GM12878 (cell line): ENCODE measurements around the gene TMEM163. TPM values are rescaled to one million over a fixed set of nuclear protein-coding genes. Genes with fewer than 3 reads are reported as not detected.

Experiments used
- ATAC-seq: fragments of 200-7000 bp; cut with Tn5 transposase; 3 replicates; pipeline ENCODE4 v1.9.1; 2020; ENCODE audit warnings: mild to moderate bottlenecking, moderate library complexity
- BruUV-seq: library from RNA; stranded (reverse); fragments of 400-500 nt; replicated peaks from 2 replicates; lab custom pipeline; 2021; lab: Mats Ljungman, UMichigan
- CTCF ChIA-PET: fragments of 300-600 bp; sonication (Branson Sonifier 250); formaldehyde crosslinking; extraction: SDS; loops from one replicate; lab custom pipeline; 2021; ENCODE audit warnings: inconsistent platforms; lab: Yijun Ruan, JAX
- POLR2A ChIA-PET: fragments of 350-600 bp; formaldehyde crosslinking; extraction: SDS; loops from one replicate; lab custom pipeline; 2021; ENCODE audit warnings: inconsistent platforms; lab: Charles Lee
- RAD21 ChIA-PET: fragments of 300-600 bp; sonication (Branson Sonifier 250); formaldehyde crosslinking; loops from one replicate; lab custom pipeline; 2023; ENCODE audit warnings: antibody characterized with exemption; ENCODE audit not compliant: unreplicated experiment; lab: Charles Lee
- SMC1A ChIA-PET: fragments of 300-600 bp; sonication (Branson Sonifier 250); formaldehyde crosslinking; loops from one replicate; lab custom pipeline; 2023; ENCODE audit not compliant: unreplicated experiment, uncharacterized antibody; lab: Charles Lee
- DNase-seq: peaks from one replicate; pipeline ENCODE4 v3.0.0-alpha.2; 2011; ENCODE audit warnings: low read depth, low spot score
- FAIRE-seq: peaks from 3 replicates; lab custom pipeline; 2011; peaks lifted over from hg19 to GRCh38; lab: Jason Lieb, UNC
- H2AFZ ChIP-seq: 2 replicates; pipeline ENCODE4 v1.6.0; 2011; ENCODE audit warnings: low read depth, low read length, control low read depth; ENCODE audit not compliant: control insufficient read depth
- H3K27ac ChIP-seq: 2 replicates; pipeline ENCODE4 v1.5.1; 2011; ENCODE audit warnings: control low read depth; ENCODE audit not compliant: control insufficient read depth, insufficient read depth
- H3K27me3 ChIP-seq, 2 experiments: replicated peaks in 1 of 2; 2 replicates each; pipeline versions ENCODE4 v1.6.0 to v1.6.1; 2011; ENCODE audit warnings: low read length in 1 of 2; ENCODE audit not compliant: control insufficient read depth in 2 of 2, insufficient read depth in 2 of 2
- H3K36me3 ChIP-seq, 2 experiments: 2 replicates each; pipeline ENCODE4 v1.5.1; 2011; ENCODE audit warnings: low read length in 1 of 2; ENCODE audit not compliant: control insufficient read depth in 2 of 2, insufficient read depth in 2 of 2
- H3K4me1 ChIP-seq: 2 replicates; pipeline ENCODE4 v1.6.1; 2011; ENCODE audit warnings: mild to moderate bottlenecking, low read length, moderate library complexity, mixed read lengths; ENCODE audit not compliant: control insufficient read depth, insufficient read depth
- H3K4me2 ChIP-seq: 2 replicates; pipeline ENCODE4 v1.6.0; 2011; ENCODE audit warnings: control low read depth; ENCODE audit not compliant: control insufficient read depth, insufficient read depth
- H3K4me3 ChIP-seq: fragments of 200-600 bp; sonication (generic); 2 replicates; pipeline ENCODE4 v1.5.1; 2016
- H3K79me2 ChIP-seq: 2 replicates; pipeline ENCODE4 v1.6.0; 2011; ENCODE audit warnings: low read length; ENCODE audit not compliant: control insufficient read depth, insufficient read depth
- H3K9ac ChIP-seq: 2 replicates; pipeline ENCODE4 v1.8.0; 2011; ENCODE audit warnings: low read length, control low read depth, mixed read lengths; ENCODE audit not compliant: control insufficient read depth, insufficient read depth
- H3K9me3 ChIP-seq: replicated peaks from 3 replicates; pipeline ENCODE4 v1.5.1; 2011; ENCODE audit warnings: mild to moderate bottlenecking, low read length; ENCODE audit not compliant: control insufficient read depth, insufficient read depth
- H4K20me1 ChIP-seq: 2 replicates; pipeline ENCODE4 v1.6.0; 2011; ENCODE audit not compliant: control insufficient read depth, insufficient read depth
- BACH1 ChIP-seq: fragments of 450-650 bp; IDR thresholded peaks from 2 replicates; pipeline ENCODE4 v1.6.1; 2017; ENCODE audit warnings: mild to moderate bottlenecking, borderline replicate concordance
- CBX3 ChIP-seq: fragments of 200-600 bp; sonication (generic); IDR thresholded peaks from 2 replicates; pipeline ENCODE4 v1.6.1; 2016; ENCODE audit warnings: low read depth, borderline replicate concordance
- DPF2 ChIP-seq: fragments of 450-650 bp; IDR thresholded peaks from 2 replicates; pipeline ENCODE4 v1.6.1; 2017; ENCODE audit warnings: mild to moderate bottlenecking
- ETV6 ChIP-seq, 2 experiments: fragments of 450-650 bp in 1 of 2; IDR thresholded peaks in 1 of 2; conservative IDR thresholded peaks in 1 of 2; 2 replicates each; pipeline ENCODE4 v1.6.1; 2014; ENCODE audit warnings: antibody characterized with exemption in 1 of 2, borderline replicate concordance in 1 of 2, low read depth in 1 of 2, mild to moderate bottlenecking in 1 of 2, moderate library complexity in 1 of 2
- HDGF ChIP-seq: fragments of 450-650 bp; IDR thresholded peaks from 2 replicates; pipeline ENCODE4 v1.6.1; 2016; ENCODE audit warnings: antibody characterized with exemption
- IKZF2 ChIP-seq, 2 experiments: fragments of 450-650 bp; IDR thresholded peaks; 2 replicates each; pipeline ENCODE4 v1.6.1; 2017; ENCODE audit warnings: mild to moderate bottlenecking in 2 of 2, moderate library complexity in 2 of 2
- SMAD1 ChIP-seq: fragments of 450-650 bp; IDR thresholded peaks from 2 replicates; pipeline ENCODE4 v1.6.1; 2018; ENCODE audit warnings: mild to moderate bottlenecking, low read depth; ENCODE audit not compliant: partially characterized antibody
- SP1 ChIP-seq: IDR thresholded peaks from one replicate; pipeline ENCODE4 v1.6.1; 2011; ENCODE audit warnings: low read depth, low read length
- SREBF2 ChIP-seq: IDR thresholded peaks from 2 replicates; pipeline ENCODE4 v1.6.1; 2012; ENCODE audit warnings: mild to moderate bottlenecking, low read length
- STAT3 ChIP-seq: IDR thresholded peaks from 2 replicates; pipeline ENCODE4 v1.6.1; 2011; ENCODE audit warnings: low read depth, low read length, improper control_type of control experiment
- ZNF622 ChIP-seq: fragments of 450-650 bp; IDR thresholded peaks from 2 replicates; pipeline ENCODE4 v1.6.1; 2017; ENCODE audit warnings: mild to moderate bottlenecking, inconsistent platforms
- WGBS: methylation state at CpG from one replicate; pipeline ENCODE4 v1.1.6; 2016; ENCODE audit warnings: low lambda C conversion rate; ENCODE audit not compliant: insufficient replicate concordance, insufficient coverage; ENCODE audit errors: missing lambda C conversion rate; 5-methylcytosine and 5-hydroxymethylcytosine counted together
- in situ Hi-C: fragments of 300-500 bp; cut with MboI; formaldehyde crosslinking; loops from 9 replicates; pipeline ENCODE4 v1.14.3; 2018; ENCODE audit warnings: mixed read lengths
- intact Hi-C: fragments of 100-400 bp; cut with micrococcal nuclease; formaldehyde crosslinking; loops from one replicate; pipeline ENCODE4 v1.14.2; 2022; ENCODE audit not compliant: unreplicated experiment
- polyA plus RNA-seq, 11 experiments: library from polyadenylated mRNA; depleted of rRNA in 4 of 11; unstranded in 6 of 11; stranded (reverse) in 5 of 11; fragments of >200 nt; fragmentation: Nextera tagmentation in 4 of 11; fragmentation: Illumina TruSeq in 1 of 11; extraction: Ambion mirVana in 4 of 11; extraction: Trizol in 1 of 11; gene quantifications; 1 replicate in 1 of 11; 2 replicates in 10 of 11; pipeline versions ENCODE4 v1.2.1 to v1.2.3, GENCODE V29; 2011 to 2016; ENCODE audit warnings: inconsistent platforms in 2 of 11, missing spikeins in 2 of 11, low read depth in 1 of 11
- total RNA-seq, 4 experiments: library from RNA; depleted of rRNA in 3 of 4; stranded (reverse); fragments of >200 nt in 3 of 4; fragmentation: Illumina TruSeq in 1 of 4; extraction: Trizol in 1 of 4; gene quantifications; 2 replicates each; pipeline versions ENCODE4 v1.2.1 to v1.2.3, GENCODE V29; 2013 to 2021
- TF ChIP-seq, protein P1 (sequence below): fragments of 450-650 bp; IDR thresholded peaks from 2 replicates; pipeline ENCODE4 v1.6.1; 2016; ENCODE audit warnings: mild to moderate bottlenecking

TMEM163 gene
- total and polyA plus RNA-seq, 10 of the 15 experiments (the other 5 are each of a cell fraction or from before 2014, with no cell fraction given) = 0.05 to 0.11 (median 0.07) TPM; not detected in 4

DNA sequence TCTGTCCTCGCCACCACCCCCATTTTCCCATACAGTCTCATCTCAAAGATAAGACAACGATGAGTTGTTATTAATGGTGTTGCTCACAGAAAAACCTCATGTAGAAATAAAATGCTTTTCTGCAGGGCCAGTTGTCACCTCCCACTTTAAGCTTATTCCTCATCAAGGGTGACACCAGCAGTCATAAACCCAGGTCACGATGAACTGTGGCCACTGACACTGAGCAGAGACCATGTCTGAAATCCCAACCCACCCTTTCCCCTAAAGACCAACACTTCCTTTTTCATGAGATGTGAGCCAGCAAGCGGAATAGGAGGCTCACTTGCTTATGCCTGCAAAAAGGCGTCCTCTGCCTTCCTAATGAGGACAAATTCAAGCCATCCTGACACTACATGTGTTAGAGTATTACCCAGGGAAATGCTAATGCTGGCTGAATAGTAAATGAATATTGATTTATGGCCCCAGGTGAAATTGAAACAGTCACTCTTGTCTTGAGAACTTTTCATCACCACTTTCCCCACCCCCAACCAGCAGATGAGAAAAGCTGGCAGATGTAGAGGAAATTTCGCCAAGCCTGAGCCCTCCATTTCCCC, 236.6 kb downstream of the TMEM163 start:
- ATAC-seq (no peak), FAIRE-seq (no peak), DNase-seq (no peak)
- ChIA-PET POLR2A (no interaction called here), SMC1A (no interaction called here), RAD21 (no interaction called here), CTCF (no interaction called here)
- Histone ChIP-seq H4K20me1 (no peaks in the 10 kb centered on the region), H3K9me3 (no peaks in the 10 kb centered on the region; the same call in 2 of the 3 replicates), H3K4me1 (no peaks in the 10 kb centered on the region), H3K79me2 (no peaks in the 10 kb centered on the region), H3K27ac (no peak overlapping the region), H3K9ac (no peak overlapping the region), H3K36me3 (no peaks in the 10 kb centered on the region), H3K4me3 (no peak overlapping the region), H2AFZ (no peak overlapping the region), H3K4me2 (no peak overlapping the region), H3K27me3 (peaks cover 0 to 1% of the 10 kb centered on the region in 2 experiments; a peak in 1 of 4 replicates)
- BruUV-seq = no TSS peak
- intact Hi-C loops (no loop called here), in situ Hi-C loops (no loop called here)
- TF ChIP-seq ZNF622 (no peak), CBX3 (no peak)
- TF ChIP-seq, protein P1, sequence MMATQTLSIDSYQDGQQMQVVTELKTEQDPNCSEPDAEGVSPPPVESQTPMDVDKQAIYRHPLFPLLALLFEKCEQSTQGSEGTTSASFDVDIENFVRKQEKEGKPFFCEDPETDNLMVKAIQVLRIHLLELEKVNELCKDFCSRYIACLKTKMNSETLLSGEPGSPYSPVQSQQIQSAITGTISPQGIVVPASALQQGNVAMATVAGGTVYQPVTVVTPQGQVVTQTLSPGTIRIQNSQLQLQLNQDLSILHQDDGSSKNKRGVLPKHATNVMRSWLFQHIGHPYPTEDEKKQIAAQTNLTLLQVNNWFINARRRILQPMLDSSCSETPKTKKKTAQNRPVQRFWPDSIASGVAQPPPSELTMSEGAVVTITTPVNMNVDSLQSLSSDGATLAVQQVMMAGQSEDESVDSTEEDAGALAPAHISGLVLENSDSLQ = no peak
- 16% methylated on average over 6 of the region's 6 CpGs for WGBS

DNA sequence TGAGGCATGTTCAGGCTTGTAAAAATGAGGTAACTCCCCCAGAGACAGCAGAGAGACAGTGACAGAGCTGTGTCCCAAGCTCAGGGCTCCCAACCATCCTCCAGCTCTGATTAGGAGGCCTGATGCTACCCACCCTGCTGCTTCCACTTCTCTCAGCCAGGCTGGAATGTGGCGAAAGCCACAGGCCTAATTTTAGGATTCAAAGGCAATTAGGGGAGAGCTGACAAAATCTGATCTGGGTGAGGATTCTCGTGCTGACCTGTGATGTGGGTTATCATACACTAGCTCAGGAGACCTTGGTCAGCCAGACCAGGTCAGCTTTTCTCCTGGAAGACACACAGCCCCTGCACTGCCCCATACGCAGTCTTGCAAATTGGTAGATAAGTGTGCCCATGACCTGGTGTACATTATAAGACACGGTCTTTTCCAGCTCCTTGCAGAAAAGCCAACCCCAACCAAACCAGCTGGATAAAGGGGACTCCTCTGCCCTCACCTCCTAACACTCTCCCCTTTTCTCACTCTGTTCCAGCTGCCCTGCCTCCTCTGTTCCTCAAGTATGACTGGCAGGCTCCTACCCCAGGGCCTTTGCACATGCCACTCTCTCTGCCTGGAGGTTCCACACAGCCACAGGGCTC, 239.0 kb downstream of the TMEM163 start:
- H3K9me3 ChIP-seq = no peaks in the 10 kb centered on the region; the same call in 2 of the 3 replicates
- ChIA-PET RAD21 (no interaction called here), SMC1A (no interaction called here), CTCF (no interaction called here), POLR2A (no interaction called here)
- H4K20me1 ChIP-seq = no peaks in the 10 kb centered on the region
- TF ChIP-seq SMAD1 (no peak), DPF2 (no peak), SP1 (no peak), BACH1 (no peak), ETV6 (conservative IDR thresholded peaks at IDR 0.05 in 1 of 2, IDR thresholded peaks at IDR 0.05 in 1 of 2; ENCODE audit: borderline replicate concordance in 1 of 2, low read depth in 1 of 2) (no peak), STAT3 (no peak), SREBF2 (no peak), IKZF2 (IDR thresholded peaks at IDR 0.05) (no peak), HDGF (no peak)
- FAIRE-seq (no peak), ATAC-seq (no peak), DNase-seq (no peak)
- peaks cover 0 to 1% of the 10 kb centered on the region in 2 experiments; a peak in 1 of 4 replicates for H3K27me3 ChIP-seq
- BruUV-seq = no TSS peak
- no peaks in the 10 kb centered on the region for H3K4me1 ChIP-seq
- H3K9ac ChIP-seq = no peak overlapping the region
- H3K36me3 ChIP-seq = no peaks in the 10 kb centered on the region
- no peak overlapping the region for H3K4me3 ChIP-seq
- no peaks in the 10 kb centered on the region for H3K79me2 ChIP-seq
- in situ Hi-C loops = no loop called here
- intact Hi-C loops = no loop called here
- 21% methylated on average over 4 of the region's 4 CpGs for WGBS
- no peak overlapping the region for H3K27ac ChIP-seq
- no peak overlapping the region for H2AFZ ChIP-seq
- H3K4me2 ChIP-seq = no peak overlapping the region
